K562 (cell line): ENCODE data around the gene S100G. TPM values are rescaled to one million over a fixed set of nuclear protein-coding genes. Genes with fewer than 3 reads are reported as not detected.

Experiments
- ATAC-seq: fragments of 200-7000 bp; cut with Tn5 transposase; 3 replicates; pipeline ENCODE4 v1.9.1; 2020; ENCODE audit warnings: moderate library complexity
- BruUV-seq: library from RNA; stranded (reverse); fragments of 400-500 nt; replicated peaks from 2 replicates; lab custom pipeline; 2021; lab: Mats Ljungman, UMichigan
- CTCF ChIA-PET: fragments of 300-600 bp; formaldehyde crosslinking; extraction: SDS; loops from one replicate; lab custom pipeline; 2021; ENCODE audit warnings: low intra/inter-chr PET ratio; lab: Yijun Ruan, JAX
- POLR2A ChIA-PET: fragments of 300-600, 350-650 bp; sonication (Branson Sonifier 250); formaldehyde crosslinking; extraction: SDS; loops from one replicate; lab custom pipeline; 2021; ENCODE audit warnings: antibody characterized with exemption, inconsistent platforms; lab: Yijun Ruan, JAX
- DNase-seq, 4 experiments: peaks; one replicate each; pipeline versions ENCODE4 v3.0.0 to v3.0.0-alpha.2; 2011 to 2018; ENCODE audit warnings: low spot score in 3 of 4, mixed read lengths in 3 of 4; ENCODE audit errors: extremely low read depth in 1 of 4
- FAIRE-seq: peaks from 2 replicates; lab custom pipeline; 2011; peaks lifted over from hg19 to GRCh38; lab: Jason Lieb, UNC
- H2AFZ ChIP-seq: 2 replicates; pipeline ENCODE4 v1.6.0; 2011; ENCODE audit warnings: low read depth, low read length, control low read depth, inconsistent platforms
- H3K27ac ChIP-seq: fragments of 200-600 bp; 3 replicates; pipeline ENCODE4 v1.8.0; 2011; ENCODE audit warnings: low read depth, mild to moderate bottlenecking, control low read depth, inconsistent platforms, low read length, moderate library complexity, mixed read lengths; ENCODE audit errors: extremely low read depth
- H3K27me3 ChIP-seq, 2 experiments: fragments of 300-600 bp in 1 of 2; 2 replicates in 1 of 2; 3 replicates in 1 of 2; pipeline versions ENCODE4 v1.6.0 to v1.8.0; 2011; ENCODE audit warnings: inconsistent platforms in 2 of 2, low read length in 2 of 2, mild to moderate bottlenecking in 1 of 2, mixed read lengths in 1 of 2, moderate library complexity in 1 of 2; ENCODE audit not compliant: control insufficient read depth in 2 of 2, insufficient read depth in 2 of 2
- H3K36me3 ChIP-seq: fragments of 300-600 bp; 3 replicates; pipeline ENCODE4 v1.8.0; 2011; ENCODE audit warnings: mild to moderate bottlenecking, low read length, inconsistent platforms; ENCODE audit not compliant: control insufficient read depth, insufficient read depth
- H3K4me1 ChIP-seq, 2 experiments: fragments of 200-600 bp in 1 of 2; replicated peaks in 1 of 2; 2 replicates in 1 of 2; 3 replicates in 1 of 2; pipeline versions ENCODE4 v1.5.1 to v1.8.0; 2011; ENCODE audit warnings: inconsistent platforms in 2 of 2, low read length in 2 of 2, mild to moderate bottlenecking in 1 of 2, mixed read lengths in 1 of 2, moderate library complexity in 1 of 2; ENCODE audit not compliant: control insufficient read depth in 2 of 2, insufficient read depth in 2 of 2
- H3K4me2 ChIP-seq: 2 replicates; pipeline ENCODE4 v1.6.1; 2011; ENCODE audit warnings: low read length, control low read depth, inconsistent platforms, mixed read lengths; ENCODE audit not compliant: insufficient read depth
- H3K4me3 ChIP-seq: fragments of 200-600 bp; sonication (generic), shearing (Covaris generic); 2 replicates; pipeline ENCODE4 v1.5.1; 2016; ENCODE audit warnings: control low read depth, inconsistent platforms
- H3K79me2 ChIP-seq: fragments of 200-600 bp; 3 replicates; pipeline ENCODE4 v1.8.0; 2011; ENCODE audit warnings: low read length, inconsistent platforms; ENCODE audit not compliant: control insufficient read depth, insufficient read depth
- H3K9ac ChIP-seq, 2 experiments: 2 replicates each; pipeline versions ENCODE4 v1.6.0 to v1.6.1; 2011; ENCODE audit warnings: low read depth in 2 of 2, low read length in 2 of 2, control low read depth in 1 of 2, inconsistent platforms in 1 of 2, mild to moderate bottlenecking in 1 of 2, mixed read lengths in 1 of 2; ENCODE audit not compliant: insufficient read depth in 1 of 2
- H3K9me1 ChIP-seq: one replicate; pipeline ENCODE4 v1.6.0; 2011; ENCODE audit warnings: inconsistent platforms, mild to moderate bottlenecking, low read length, moderate library complexity; ENCODE audit not compliant: control insufficient read depth, insufficient read depth
- H3K9me3 ChIP-seq: replicated peaks from 2 replicates; pipeline ENCODE4 v1.5.1; 2011; ENCODE audit warnings: low read depth, low read length, inconsistent platforms; ENCODE audit not compliant: control insufficient read depth, insufficient read depth
- H4K20me1 ChIP-seq: replicated peaks from 2 replicates; pipeline ENCODE4 v1.6.1; 2011; ENCODE audit warnings: low read length, inconsistent platforms, mixed read lengths; ENCODE audit not compliant: control insufficient read depth, insufficient read depth
- MIER1 ChIP-seq: fragments of 450-650 bp; IDR thresholded peaks from 2 replicates; pipeline ENCODE4 v1.6.1; 2016; ENCODE audit warnings: antibody characterized with exemption, mild to moderate bottlenecking, low read depth
- SMC3 ChIP-seq: conservative IDR thresholded peaks from 2 replicates; pipeline ENCODE4 v1.6.1; 2011; ENCODE audit warnings: low read depth, low read length, improper control_type of control experiment; ENCODE audit not compliant: insufficient read depth
- ZNF224 ChIP-seq: sonication (generic); formaldehyde crosslinking; IDR thresholded peaks from 2 replicates; pipeline ENCODE4 v1.8.0; 2022; ENCODE audit warnings: mild to moderate bottlenecking, missing genetic modification reagents
- WGBS: fragments of 100-300 bp; shearing (Covaris generic); methylation state at CpG from one replicate; pipeline ENCODE4 v1.1.6; 2016; ENCODE audit warnings: low coverage, mixed read lengths; ENCODE audit not compliant: insufficient coverage; ENCODE audit errors: missing lambda C conversion rate; 5-methylcytosine and 5-hydroxymethylcytosine counted together
- in situ Hi-C: fragments of 300-500 bp; cut with MboI; formaldehyde crosslinking; loops from 4 replicates; pipeline ENCODE4 v1.15.0; 2018; ENCODE audit warnings: inconsistent platforms, mixed read lengths
- intact Hi-C: fragments of 100-400 bp; cut with micrococcal nuclease; formaldehyde crosslinking; loops from 2 replicates; pipeline ENCODE4 v1.14.2; 2022
- polyA plus RNA-seq, 8 experiments: library from polyadenylated mRNA; depleted of rRNA in 4 of 8; stranded (reverse) in 5 of 8; unstranded in 3 of 8; fragments of >200 nt; fragmentation: Nextera tagmentation in 2 of 8; fragmentation: Illumina TruSeq in 1 of 8; extraction: Ambion mirVana in 2 of 8; extraction: Trizol in 1 of 8; gene quantifications; 2 replicates each; pipeline versions ENCODE4 v1.2.1 to v1.2.3, GENCODE V29; 2011 to 2014; ENCODE audit warnings: inconsistent platforms in 1 of 8, missing spikeins in 1 of 8
- total RNA-seq, 7 experiments: library from RNA; depleted of rRNA in 6 of 7; stranded (reverse); fragments of >200 nt in 6 of 7; fragmentation: Illumina TruSeq in 2 of 7; extraction: Trizol in 2 of 7; gene quantifications; 2 replicates each; pipeline versions ENCODE4 v1.2.1 to v1.2.3, GENCODE V29; 2011 to 2021; ENCODE audit warnings: low replicate concordance in 1 of 7
- TF ChIP-seq, protein P1 (sequence below): sonication (generic); formaldehyde crosslinking; IDR thresholded peaks from 2 replicates; pipeline ENCODE4 v1.9.0; 2022; ENCODE audit warnings: mild to moderate bottlenecking, missing genetic modification reagents
- TF ChIP-seq, protein P2 (sequence below), 3 experiments: IDR thresholded peaks in 2 of 3; conservative IDR thresholded peaks in 1 of 3; 2 replicates each; pipeline ENCODE4 v1.5.1; 2011 to 2012; ENCODE audit warnings: low read length in 3 of 3, mild to moderate bottlenecking in 3 of 3, control low read depth in 2 of 3, improper control_type of control experiment in 1 of 3, inconsistent platforms in 1 of 3, low read depth in 1 of 3, mixed read lengths in 1 of 3, moderate library complexity in 1 of 3; ENCODE audit not compliant: insufficient read depth in 2 of 3
- TF ChIP-seq, protein P3 (sequence below), 2 experiments: fragments of 450-650 bp; formaldehyde crosslinking in 1 of 2; IDR thresholded peaks; 2 replicates each; pipeline versions ENCODE4 v1.4.0 to v1.6.1; 2014 to 2020; ENCODE audit warnings: mild to moderate bottlenecking in 2 of 2, borderline replicate concordance in 1 of 2, low read depth in 1 of 2

The S100G gene
- total and polyA plus RNA-seq, 9 of the 15 experiments (the other 6 are each of a cell fraction or from before 2014, with no cell fraction given) = not detected

DNA sequence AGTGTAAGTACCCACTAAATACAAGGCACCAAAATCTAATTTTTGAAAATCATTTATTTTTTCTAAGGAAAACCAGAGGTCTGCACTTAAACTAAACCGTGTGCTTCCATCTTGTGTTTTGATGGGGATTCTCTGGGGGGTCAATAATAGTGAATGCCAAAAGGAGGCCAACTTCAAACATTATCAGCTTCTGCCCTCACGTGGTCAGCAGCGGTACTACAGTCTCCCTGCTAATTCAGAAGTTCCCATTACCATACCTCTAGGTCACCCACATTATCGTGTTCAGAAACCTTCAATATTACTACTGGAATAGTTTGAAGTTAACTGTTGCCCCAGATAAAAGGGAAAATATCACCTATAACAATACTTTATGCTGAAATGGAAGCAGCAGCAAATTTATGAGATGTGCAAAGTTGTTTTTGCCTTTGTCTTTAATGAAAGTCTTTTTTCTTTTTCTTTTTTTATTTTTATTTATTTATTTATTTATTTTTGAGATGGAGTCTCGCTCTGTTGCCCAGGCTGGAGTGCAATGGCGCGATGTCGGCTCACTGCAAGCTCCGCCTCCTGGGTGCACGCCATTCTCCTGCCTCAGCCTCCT is 45.2 kb downstream of the S100G start:
- intact Hi-C loops = loop anchor here (5.0 kb wide), 1 partner anchor 258 kb away; no protein-coding TSS in a partner anchor
- Histone ChIP-seq H4K20me1 (no peaks in the 10 kb centered on the region), H3K4me2 (no peak overlapping the region), H3K4me1 (no peaks in the 10 kb centered on the region), H3K27me3 (no peaks in the 10 kb centered on the region), H2AFZ (no peak overlapping the region), H3K4me3 (no peak overlapping the region), H3K9ac (no peak overlapping the region), H3K9me3 (no peaks in the 10 kb centered on the region), H3K79me2 (no peaks in the 10 kb centered on the region), H3K36me3 (peaks cover 51% of the 10 kb centered on the region; the same call in 2 of the 3 replicates), H3K9me1 (no peaks in the 10 kb centered on the region), H3K27ac (no peak overlapping the region)
- FAIRE-seq (peak; percentile 92), ATAC-seq (peak; percentile 87), DNase-seq (peak; percentile 48 to 67 (median 57))
- in situ Hi-C loops = loop anchor here (25.0 kb wide), 1 partner anchor 258 kb away; no protein-coding TSS in a partner anchor
- ChIA-PET CTCF (interaction anchor here (0.6 to 0.7 kb wide), 2 partner anchors 258 to 1248 kb away, joined by 3 read pairs; no protein-coding TSS in a partner anchor), POLR2A (interaction anchor here (0.6 to 0.7 kb wide), 3 partner anchors 24 to 185 kb away, joined by 3 to 4 read pairs (median 3); partner anchors contain the start of gene SYAP1)
- 40% methylated on average over 10 of the region's 10 CpGs for whole genome bisulfite sequencing
- no TSS peak for BruUV-seq
- TF ChIP-seq MIER1 (no peak), ZNF224 (CRISPR knock-in tag) (no peak), SMC3 (peak; percentile 50; the same call in 1 of the 2 replicates)
- TF ChIP-seq, protein P1, sequence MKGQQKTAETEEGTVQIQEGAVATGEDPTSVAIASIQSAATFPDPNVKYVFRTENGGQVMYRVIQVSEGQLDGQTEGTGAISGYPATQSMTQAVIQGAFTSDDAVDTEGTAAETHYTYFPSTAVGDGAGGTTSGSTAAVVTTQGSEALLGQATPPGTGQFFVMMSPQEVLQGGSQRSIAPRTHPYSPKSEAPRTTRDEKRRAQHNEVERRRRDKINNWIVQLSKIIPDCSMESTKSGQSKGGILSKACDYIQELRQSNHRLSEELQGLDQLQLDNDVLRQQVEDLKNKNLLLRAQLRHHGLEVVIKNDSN (CRISPR knock-in tag) = peak; percentile 49
- TF ChIP-seq, protein P2, sequence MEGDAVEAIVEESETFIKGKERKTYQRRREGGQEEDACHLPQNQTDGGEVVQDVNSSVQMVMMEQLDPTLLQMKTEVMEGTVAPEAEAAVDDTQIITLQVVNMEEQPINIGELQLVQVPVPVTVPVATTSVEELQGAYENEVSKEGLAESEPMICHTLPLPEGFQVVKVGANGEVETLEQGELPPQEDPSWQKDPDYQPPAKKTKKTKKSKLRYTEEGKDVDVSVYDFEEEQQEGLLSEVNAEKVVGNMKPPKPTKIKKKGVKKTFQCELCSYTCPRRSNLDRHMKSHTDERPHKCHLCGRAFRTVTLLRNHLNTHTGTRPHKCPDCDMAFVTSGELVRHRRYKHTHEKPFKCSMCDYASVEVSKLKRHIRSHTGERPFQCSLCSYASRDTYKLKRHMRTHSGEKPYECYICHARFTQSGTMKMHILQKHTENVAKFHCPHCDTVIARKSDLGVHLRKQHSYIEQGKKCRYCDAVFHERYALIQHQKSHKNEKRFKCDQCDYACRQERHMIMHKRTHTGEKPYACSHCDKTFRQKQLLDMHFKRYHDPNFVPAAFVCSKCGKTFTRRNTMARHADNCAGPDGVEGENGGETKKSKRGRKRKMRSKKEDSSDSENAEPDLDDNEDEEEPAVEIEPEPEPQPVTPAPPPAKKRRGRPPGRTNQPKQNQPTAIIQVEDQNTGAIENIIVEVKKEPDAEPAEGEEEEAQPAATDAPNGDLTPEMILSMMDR (IDR thresholded peaks at IDR 0.05 in 2 of 3, conservative IDR thresholded peaks at IDR 0.05 in 1 of 3; ENCODE audit: insufficient read depth in 2 of 3, low read depth in 1 of 3, low read length in 3 of 3) = peak; percentile 69 to 83 (median 78)
- TF ChIP-seq, protein P3, sequence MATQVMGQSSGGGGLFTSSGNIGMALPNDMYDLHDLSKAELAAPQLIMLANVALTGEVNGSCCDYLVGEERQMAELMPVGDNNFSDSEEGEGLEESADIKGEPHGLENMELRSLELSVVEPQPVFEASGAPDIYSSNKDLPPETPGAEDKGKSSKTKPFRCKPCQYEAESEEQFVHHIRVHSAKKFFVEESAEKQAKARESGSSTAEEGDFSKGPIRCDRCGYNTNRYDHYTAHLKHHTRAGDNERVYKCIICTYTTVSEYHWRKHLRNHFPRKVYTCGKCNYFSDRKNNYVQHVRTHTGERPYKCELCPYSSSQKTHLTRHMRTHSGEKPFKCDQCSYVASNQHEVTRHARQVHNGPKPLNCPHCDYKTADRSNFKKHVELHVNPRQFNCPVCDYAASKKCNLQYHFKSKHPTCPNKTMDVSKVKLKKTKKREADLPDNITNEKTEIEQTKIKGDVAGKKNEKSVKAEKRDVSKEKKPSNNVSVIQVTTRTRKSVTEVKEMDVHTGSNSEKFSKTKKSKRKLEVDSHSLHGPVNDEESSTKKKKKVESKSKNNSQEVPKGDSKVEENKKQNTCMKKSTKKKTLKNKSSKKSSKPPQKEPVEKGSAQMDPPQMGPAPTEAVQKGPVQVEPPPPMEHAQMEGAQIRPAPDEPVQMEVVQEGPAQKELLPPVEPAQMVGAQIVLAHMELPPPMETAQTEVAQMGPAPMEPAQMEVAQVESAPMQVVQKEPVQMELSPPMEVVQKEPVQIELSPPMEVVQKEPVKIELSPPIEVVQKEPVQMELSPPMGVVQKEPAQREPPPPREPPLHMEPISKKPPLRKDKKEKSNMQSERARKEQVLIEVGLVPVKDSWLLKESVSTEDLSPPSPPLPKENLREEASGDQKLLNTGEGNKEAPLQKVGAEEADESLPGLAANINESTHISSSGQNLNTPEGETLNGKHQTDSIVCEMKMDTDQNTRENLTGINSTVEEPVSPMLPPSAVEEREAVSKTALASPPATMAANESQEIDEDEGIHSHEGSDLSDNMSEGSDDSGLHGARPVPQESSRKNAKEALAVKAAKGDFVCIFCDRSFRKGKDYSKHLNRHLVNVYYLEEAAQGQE (IDR thresholded peaks at IDR 0.05; ENCODE audit: borderline replicate concordance) = 0 out of 2 replicates have a peak, but pooled peaks have one; percentile 38
- TF ChIP-seq, protein P3 (CRISPR knock-in tag; IDR thresholded peaks at IDR 0.05; ENCODE audit: low read depth) = no peak
